KOPT-K1 (cell line): ENCODE results near the gene ISYNA1.
A peak's percentile ranks its signal among the peaks of the same experiment; 100 is the strongest.

Experiments used
- H3K27ac ChIP-seq: fragments of 200-600 bp; sonication (generic); 2 replicates; pipeline ENCODE4 v1.5.1; 2016; ENCODE audit warnings: antibody characterized with exemption, mild to moderate bottlenecking, low read depth, low read length; ENCODE audit not compliant: poor library complexity, severe bottlenecking
- H3K36me3 ChIP-seq: fragments of 200-600 bp; sonication (generic); 2 replicates; pipeline ENCODE4 v1.5.1; 2017; ENCODE audit warnings: antibody characterized with exemption, mild to moderate bottlenecking, low read length, moderate library complexity; ENCODE audit not compliant: insufficient read depth
- H3K9me3 ChIP-seq: fragments of 200-600 bp; sonication (generic); 2 replicates; pipeline ENCODE4 v1.5.1; 2017; ENCODE audit warnings: antibody characterized with exemption, low read length, mild to moderate bottlenecking; ENCODE audit not compliant: insufficient read depth, poor library complexity, severe bottlenecking

Gene ISYNA1

GRCh38 chr19:18424122-18424889, 13.6 kb downstream of the ISYNA1 start:
- Histone ChIP-seq H3K27ac (peak overlapping the region; percentile 86), H3K36me3 (peaks cover 17% of the 10 kb centered on the region; the same call in 1 of the 2 replicates), H3K9me3 (no peaks in the 10 kb centered on the region)

GRCh38 chr19:18423258-18424020, 14.5 kb downstream of the ISYNA1 start:
- H3K27ac ChIP-seq: peak overlapping the region; percentile 86
- no peaks in the 10 kb centered on the region for H3K9me3 ChIP-seq
- H3K36me3 ChIP-seq: peaks cover 17% of the 10 kb centered on the region; the same call in 1 of the 2 replicates

GRCh38 chr19:18422530-18423191, 15.3 kb downstream of the ISYNA1 start:
- Histone ChIP-seq H3K36me3 (peaks cover 16% of the 10 kb centered on the region; the same call in 1 of the 2 replicates), H3K27ac (peak overlapping the region; percentile 86), H3K9me3 (no peaks in the 10 kb centered on the region)

- 0 out of 2 replicates have a peak, but pooled peaks cover 9% of the 10 kb centered on the region for H3K36me3 ChIP-seq
- H3K9me3 ChIP-seq: no peaks in the 10 kb centered on the region
- H3K27ac ChIP-seq: peak overlapping the region; percentile 86
Measured at GRCh38 chr19:18421371-18421959, 16.5 kb downstream of the ISYNA1 start.

- H3K9me3 ChIP-seq: no peaks in the 10 kb centered on the region
- peak overlapping the region; percentile 86 for H3K27ac ChIP-seq
Measured at GRCh38 chr19:18420930-18421329, 17.0 kb downstream of the ISYNA1 start.

GRCh38 chr19:18419699-18420460, 18.1 kb downstream of the ISYNA1 start:
- Histone ChIP-seq H3K9me3 (no peaks in the 10 kb centered on the region), H3K27ac (peak overlapping the region; percentile 86), H3K36me3 (no peaks in the 10 kb centered on the region)

More at GRCh38 chr19:18420930-18421329, 17.0 kb downstream of the ISYNA1 start:
- H3K36me3 ChIP-seq: 0 out of 2 replicates have a peak, but pooled peaks cover 3% of the 10 kb centered on the region

- Histone ChIP-seq H3K36me3 (no peaks in the 10 kb centered on the region), H3K27ac (peak within 1 kb of the TSS; percentile 86), H3K9me3 (no peaks in the 10 kb centered on the region)
Measured at GRCh38 chr19:18419195-18419698, 18.7 kb downstream of the ISYNA1 start, which contains the start of gene SSBP4. TSS of gene SSBP4 (plus strand) at chr19:18419398. CDS start at chr19:18419649, 251 bp downstream.

- no peaks in the 10 kb centered on the region for H3K36me3 ChIP-seq
- H3K27ac ChIP-seq: peak overlapping the region; percentile 86
- H3K9me3 ChIP-seq: no peaks in the 10 kb centered on the region
Measured at GRCh38 chr19:18418483-18419194, 19.3 kb downstream of the ISYNA1 start.

- H3K27ac ChIP-seq: peak overlapping the region; percentile 86
- no peaks in the 10 kb centered on the region for H3K36me3 ChIP-seq
- no peaks in the 10 kb centered on the region for H3K9me3 ChIP-seq
Measured at GRCh38 chr19:18418029-18418482, 19.9 kb downstream of the ISYNA1 start.

GRCh38 chr19:18417250-18418028, 20.5 kb downstream of the ISYNA1 start:
- Histone ChIP-seq H3K9me3 (no peaks in the 10 kb centered on the region), H3K27ac (peak overlapping the region; percentile 69), H3K36me3 (no peaks in the 10 kb centered on the region)

GRCh38 chr19:18416778-18417249, 21.1 kb downstream of the ISYNA1 start:
- Histone ChIP-seq H3K36me3 (no peaks in the 10 kb centered on the region), H3K27ac (peak overlapping the region; percentile 69), H3K9me3 (no peaks in the 10 kb centered on the region)

GRCh38 chr19:18415178-18415867, 22.6 kb downstream of the ISYNA1 start:
- peak overlapping the region; percentile 69 for H3K27ac ChIP-seq
- H3K9me3 ChIP-seq: no peaks in the 10 kb centered on the region
- H3K36me3 ChIP-seq: no peaks in the 10 kb centered on the region
